WTC11 (cell line): ENCODE results near the gene GPR160. TPM values are rescaled to one million over a fixed set of nuclear protein-coding genes. Genes with fewer than 3 reads are reported as not detected.

Source experiments
- ATAC-seq: fragments of 200-7000 bp; cut with Tn5 transposase; 2 replicates; pipeline ENCODE4 v1.10.0; 2021; ENCODE audit warnings: mild to moderate bottlenecking, moderate library complexity
- CTCF ChIA-PET: fragments of 300-600 bp; sonication (Branson Sonifier 250); formaldehyde crosslinking; loops from one replicate; lab custom pipeline; 2021; ENCODE audit warnings: antibody characterized with exemption; lab: Charles Lee
- POLR2A ChIA-PET: fragments of 350-600 bp; sonication (Branson Sonifier 250); formaldehyde crosslinking; loops from one replicate; lab custom pipeline; 2021; ENCODE audit warnings: antibody characterized with exemption; lab: Charles Lee
- DNase-seq: peaks from one replicate; pipeline ENCODE4 v3.0.0; 2021; ENCODE audit warnings: low spot score
- H3K27ac Mint-ChIP-seq: 2 replicates; pipeline ENCODE4 v1.8.0; 2021; ENCODE audit warnings: mixed read lengths
- H3K27me3 Mint-ChIP-seq: 2 replicates; pipeline ENCODE4 v1.8.0; 2021; ENCODE audit warnings: low read depth, mild to moderate bottlenecking, moderate library complexity, mixed read lengths
- H3K36me3 Mint-ChIP-seq: 2 replicates; pipeline ENCODE4 v1.8.0; 2021; ENCODE audit warnings: mixed read lengths
- H3K4me1 Mint-ChIP-seq: 2 replicates; pipeline ENCODE4 v1.8.0; 2022; ENCODE audit warnings: mixed read lengths
- H3K4me3 Mint-ChIP-seq: 2 replicates; pipeline ENCODE4 v1.8.0; 2021; ENCODE audit warnings: mild to moderate bottlenecking, moderate library complexity, mixed read lengths
- H3K9me3 Mint-ChIP-seq: 2 replicates; pipeline ENCODE4 v1.8.0; 2021; ENCODE audit warnings: mixed read lengths
- ARID4B ChIP-seq: sonication (generic); formaldehyde crosslinking; IDR thresholded peaks from 2 replicates; pipeline ENCODE4 v1.8.0; 2023; ENCODE audit warnings: missing genetic modification reagents, mild to moderate bottlenecking, borderline replicate concordance
- CBFB ChIP-seq: sonication (generic); formaldehyde crosslinking; IDR thresholded peaks from 2 replicates; pipeline ENCODE4 v1.8.1; 2022; ENCODE audit warnings: mild to moderate bottlenecking, low read depth, missing genetic modification reagents
- CTCF ChIP-seq: fragments of 200-600 bp; IDR thresholded peaks from 2 replicates; pipeline ENCODE4 v1.8.0; 2022; ENCODE audit warnings: antibody characterized with exemption
- EMX1 ChIP-seq: fragments of 250-450 bp; sonication (Bioruptor Pico); IDR thresholded peaks from 2 replicates; pipeline ENCODE4 v1.8.0; 2021; ENCODE audit warnings: mild to moderate bottlenecking
- FOXJ3 ChIP-seq: sonication (generic); formaldehyde crosslinking; IDR thresholded peaks from 2 replicates; pipeline ENCODE4 v1.9.0; 2021; ENCODE audit warnings: missing genetic modification reagents, mild to moderate bottlenecking, borderline replicate concordance
- FOXP1 ChIP-seq: sonication (generic); formaldehyde crosslinking; IDR thresholded peaks from 2 replicates; pipeline ENCODE4 v1.8.0; 2022; ENCODE audit warnings: missing genetic modification reagents, mild to moderate bottlenecking, moderate library complexity, borderline replicate concordance
- JAZF1 ChIP-seq: fragments of 250-450 bp; sonication (Bioruptor Pico); IDR thresholded peaks from 2 replicates; pipeline ENCODE4 v1.9.0; 2021; ENCODE audit warnings: moderate library complexity, mild to moderate bottlenecking, inconsistent platforms
- JUN ChIP-seq: sonication (generic); formaldehyde crosslinking; IDR thresholded peaks from 2 replicates; pipeline ENCODE4 v1.8.0; 2023; ENCODE audit warnings: mild to moderate bottlenecking, missing genetic modification reagents
- NFYB ChIP-seq: sonication (generic); formaldehyde crosslinking; conservative IDR thresholded peaks from 2 replicates; pipeline ENCODE4 v1.8.0; 2022; ENCODE audit warnings: low read depth, missing genetic modification reagents
- STAT6 ChIP-seq: sonication (generic); formaldehyde crosslinking; conservative IDR thresholded peaks from 2 replicates; pipeline ENCODE4 v1.8.1; 2023; ENCODE audit warnings: mild to moderate bottlenecking, low read depth, missing genetic modification reagents, moderate library complexity
- USF2 ChIP-seq: sonication (generic); formaldehyde crosslinking; IDR thresholded peaks from 2 replicates; pipeline ENCODE4 v1.8.1; 2023; ENCODE audit warnings: mild to moderate bottlenecking, missing genetic modification reagents, moderate library complexity
- ZMAT4 ChIP-seq: fragments of 250-450 bp; sonication (Bioruptor Pico); IDR thresholded peaks from 2 replicates; pipeline ENCODE4 v1.9.0; 2021; ENCODE audit warnings: mild to moderate bottlenecking
- ZNF219 ChIP-seq: sonication (generic); formaldehyde crosslinking; IDR thresholded peaks from 2 replicates; pipeline ENCODE4 v1.8.0; 2023; ENCODE audit warnings: missing genetic modification reagents, mild to moderate bottlenecking, borderline replicate concordance
- ZNF423 ChIP-seq: fragments of 250-450 bp; sonication (Bioruptor Pico); IDR thresholded peaks from 2 replicates; pipeline ENCODE4 v2.1.2; 2022; ENCODE audit warnings: mild to moderate bottlenecking, moderate library complexity
- total RNA-seq: library from RNA; stranded (reverse); gene quantifications from 3 replicates; pipeline ENCODE4 v1.2.3, GENCODE V29; 2021
- TF ChIP-seq, protein P1 (sequence below): fragments of 250-450 bp; sonication (Bioruptor Pico); IDR thresholded peaks from 2 replicates; pipeline ENCODE4 v1.8.0; 2021; ENCODE audit warnings: mild to moderate bottlenecking
- TF ChIP-seq, protein P2 (sequence below): sonication (generic); formaldehyde crosslinking; IDR thresholded peaks from 2 replicates; pipeline ENCODE4 v1.8.0; 2023; ENCODE audit warnings: missing genetic modification reagents
- TF ChIP-seq, protein P3 (sequence below): sonication (generic); formaldehyde crosslinking; IDR thresholded peaks from 2 replicates; pipeline ENCODE4 v1.8.1; 2023; ENCODE audit warnings: mild to moderate bottlenecking, moderate library complexity, missing genetic modification reagents

GPR160 gene
- total RNA-seq, 1 experiment from 2014 or later = 28.9 TPM

DNA sequence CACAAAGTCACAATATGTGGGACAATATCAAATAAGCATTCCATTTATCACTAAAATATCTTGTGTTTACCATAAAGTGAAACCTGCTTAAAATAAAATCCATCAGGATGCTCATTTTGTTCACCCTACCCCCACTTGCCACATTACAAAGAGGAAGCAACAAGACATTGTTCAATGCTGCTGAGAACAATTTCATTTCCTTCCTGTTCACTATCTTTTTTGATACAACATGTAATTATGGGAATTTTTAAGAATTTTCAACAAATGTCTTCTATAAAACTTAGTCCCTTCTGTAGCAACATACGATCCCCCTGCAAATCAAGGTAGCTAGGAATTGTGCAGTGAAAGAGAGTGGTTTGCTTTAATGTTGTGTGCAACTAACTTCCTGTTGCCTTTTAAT, 34.9 kb upstream of the GPR160 start:
- POLR2A ChIA-PET = no interaction called here
- CTCF ChIA-PET = no interaction called here
- H3K27ac Mint-ChIP-seq = no peak overlapping the region
- peaks cover 5% of the 10 kb centered on the region; the same call in 1 of the 2 replicates for H3K4me1 Mint-ChIP-seq
- H3K9me3 Mint-ChIP-seq = no peaks in the 10 kb centered on the region
- H3K36me3 Mint-ChIP-seq = no peaks in the 10 kb centered on the region; the same call in 1 of the 2 replicates
- TF ChIP-seq STAT6 (CRISPR knock-in tag) (no peak), CTCF (no peak), JUN (CRISPR knock-in tag) (no peak), USF2 (CRISPR knock-in tag) (no peak), FOXJ3 (CRISPR knock-in tag) (no peak)
- TF ChIP-seq, protein P1, sequence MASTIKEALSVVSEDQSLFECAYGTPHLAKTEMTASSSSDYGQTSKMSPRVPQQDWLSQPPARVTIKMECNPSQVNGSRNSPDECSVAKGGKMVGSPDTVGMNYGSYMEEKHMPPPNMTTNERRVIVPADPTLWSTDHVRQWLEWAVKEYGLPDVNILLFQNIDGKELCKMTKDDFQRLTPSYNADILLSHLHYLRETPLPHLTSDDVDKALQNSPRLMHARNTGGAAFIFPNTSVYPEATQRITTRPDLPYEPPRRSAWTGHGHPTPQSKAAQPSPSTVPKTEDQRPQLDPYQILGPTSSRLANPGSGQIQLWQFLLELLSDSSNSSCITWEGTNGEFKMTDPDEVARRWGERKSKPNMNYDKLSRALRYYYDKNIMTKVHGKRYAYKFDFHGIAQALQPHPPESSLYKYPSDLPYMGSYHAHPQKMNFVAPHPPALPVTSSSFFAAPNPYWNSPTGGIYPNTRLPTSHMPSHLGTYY (CRISPR knock-in tag) = no peak
- TF ChIP-seq, all 79 proteins: peak for 0
- ATAC-seq (no peak), DNase-seq (no peak)
- Mint-ChIP-seq H3K4me3 (no peak overlapping the region), H3K27me3 (no peaks in the 10 kb centered on the region; the same call in 1 of the 2 replicates)

- H3K4me1 Mint-ChIP-seq = peaks cover 5% of the 10 kb centered on the region; the same call in 1 of the 2 replicates
- H3K9me3 Mint-ChIP-seq = no peaks in the 10 kb centered on the region
- H3K27ac Mint-ChIP-seq = no peak overlapping the region
- TF ChIP-seq JAZF1 (no peak), NFYB (CRISPR knock-in tag) (no peak), CBFB (CRISPR knock-in tag) (no peak), ZMAT4 (CRISPR knock-in tag) (no peak), ZNF423 (CRISPR knock-in tag) (no peak), FOXP1 (CRISPR knock-in tag) (no peak), EMX1 (no peak), ZNF219 (no peak), ARID4B (CRISPR knock-in tag) (no peak), JUN (CRISPR knock-in tag) (no peak)
- TF ChIP-seq, protein P2, sequence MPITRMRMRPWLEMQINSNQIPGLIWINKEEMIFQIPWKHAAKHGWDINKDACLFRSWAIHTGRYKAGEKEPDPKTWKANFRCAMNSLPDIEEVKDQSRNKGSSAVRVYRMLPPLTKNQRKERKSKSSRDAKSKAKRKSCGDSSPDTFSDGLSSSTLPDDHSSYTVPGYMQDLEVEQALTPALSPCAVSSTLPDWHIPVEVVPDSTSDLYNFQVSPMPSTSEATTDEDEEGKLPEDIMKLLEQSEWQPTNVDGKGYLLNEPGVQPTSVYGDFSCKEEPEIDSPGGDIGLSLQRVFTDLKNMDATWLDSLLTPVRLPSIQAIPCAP (CRISPR knock-in tag) = no peak
- TF ChIP-seq, protein P3, sequence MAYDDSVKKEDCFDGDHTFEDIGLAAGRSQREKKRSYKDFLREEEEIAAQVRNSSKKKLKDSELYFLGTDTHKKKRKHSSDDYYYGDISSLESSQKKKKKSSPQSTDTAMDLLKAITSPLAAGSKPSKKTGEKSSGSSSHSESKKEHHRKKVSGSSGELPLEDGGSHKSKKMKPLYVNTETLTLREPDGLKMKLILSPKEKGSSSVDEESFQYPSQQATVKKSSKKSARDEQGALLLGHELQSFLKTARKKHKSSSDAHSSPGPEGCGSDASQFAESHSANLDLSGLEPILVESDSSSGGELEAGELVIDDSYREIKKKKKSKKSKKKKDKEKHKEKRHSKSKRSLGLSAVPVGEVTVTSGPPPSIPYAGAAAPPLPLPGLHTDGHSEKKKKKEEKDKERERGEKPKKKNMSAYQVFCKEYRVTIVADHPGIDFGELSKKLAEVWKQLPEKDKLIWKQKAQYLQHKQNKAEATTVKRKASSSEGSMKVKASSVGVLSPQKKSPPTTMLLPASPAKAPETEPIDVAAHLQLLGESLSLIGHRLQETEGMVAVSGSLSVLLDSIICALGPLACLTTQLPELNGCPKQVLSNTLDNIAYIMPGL = no peak
- no peaks in the 10 kb centered on the region; the same call in 1 of the 2 replicates for H3K27me3 Mint-ChIP-seq
- ATAC-seq (no peak), DNase-seq (no peak)
- no peaks in the 10 kb centered on the region; the same call in 1 of the 2 replicates for H3K36me3 Mint-ChIP-seq
- ChIA-PET POLR2A (no interaction called here), CTCF (no interaction called here)
- H3K4me3 Mint-ChIP-seq = no peak overlapping the region
These were observed 33.9 kb upstream of the GPR160 start for GRCh38 chr3:170003881-170004356.
